ENCODE results near the gene CASKIN1. TPM values are rescaled to one million over a fixed set of nuclear protein-coding genes. Genes with fewer than 3 reads are reported as not detected.

CASKIN1 gene
- total RNA-seq, 4 donors from 2014 or later: under 0.01 to 0.14 TPM; not detected in 2

DNA sequence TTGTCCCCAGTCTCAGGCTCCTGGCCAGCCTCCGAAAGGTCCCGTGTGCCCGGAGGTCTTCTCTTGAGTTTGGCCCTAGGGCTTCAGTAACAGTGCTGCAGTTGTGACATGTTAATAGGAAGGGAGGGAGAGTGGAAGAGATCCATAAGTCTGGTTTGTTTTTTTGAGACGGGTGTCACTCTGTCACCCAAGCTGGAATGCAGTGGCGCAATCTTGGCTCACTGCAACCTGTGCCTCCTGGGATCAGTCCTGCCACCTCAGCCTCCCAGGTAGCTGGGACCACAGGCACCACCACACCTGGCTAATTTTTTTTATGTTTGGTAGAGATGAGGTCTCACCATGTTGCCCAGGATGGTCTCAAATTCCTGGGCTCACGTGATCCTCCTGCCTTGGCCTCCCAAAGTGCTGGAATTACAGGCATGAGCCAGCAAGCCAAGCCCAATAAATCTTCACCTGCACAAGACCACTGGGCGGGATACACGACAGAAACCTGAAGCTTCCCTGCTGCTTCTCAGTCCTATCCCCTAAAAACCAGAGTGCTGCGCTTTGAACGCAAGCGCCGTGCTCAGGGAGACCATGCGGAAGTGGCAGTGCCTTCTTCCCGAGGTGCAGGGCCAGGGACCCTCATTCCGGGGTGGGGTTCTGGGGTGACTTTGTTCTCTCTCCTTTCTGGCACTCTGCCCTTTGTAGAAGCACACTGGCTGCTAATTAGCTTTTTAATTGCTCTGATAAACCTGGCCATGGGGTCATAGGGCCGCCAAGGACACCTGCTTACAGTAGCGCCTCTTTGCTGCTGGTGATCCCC, 29.9 kb downstream of the CASKIN1 start:
- H3K9me3 ChIP-seq: no peaks in the 10 kb centered on the region
- H3K27me3 ChIP-seq: no peaks in the 10 kb centered on the region
- 70 to 88% methylated on average over 2 to 17 of the region's 17 CpGs for WGBS, 2 donors (ENCODE audit: low coverage in 1 of 2)
- in situ Hi-C loops (cut with MboI; ENCODE audit: low pct_ligation_motif_present in 1 of 4, low pct_unique_long_range_greater_than_20kb in 1 of 4, low sequenced_read_pairs in 3 of 4): loop anchor here in 1 of 4 donors (25.0 kb wide), 1 partner anchor 321 kb away; the partner anchor contains the start of gene TBC1D24
- intact Hi-C loops (cut with DNase I; ENCODE audit: low total_unique reads): no loop called here
- H3K4me3 ChIP-seq: no peak overlapping the region
- TF ChIP-seq EP300 (IDR thresholded peaks at IDR 0.05; ENCODE audit: low read depth): no peak
- no peak for TF ChIP-seq POLR2AphosphoS5 (IDR thresholded peaks at IDR 0.05)
- TF ChIP-seq, protein P1, sequence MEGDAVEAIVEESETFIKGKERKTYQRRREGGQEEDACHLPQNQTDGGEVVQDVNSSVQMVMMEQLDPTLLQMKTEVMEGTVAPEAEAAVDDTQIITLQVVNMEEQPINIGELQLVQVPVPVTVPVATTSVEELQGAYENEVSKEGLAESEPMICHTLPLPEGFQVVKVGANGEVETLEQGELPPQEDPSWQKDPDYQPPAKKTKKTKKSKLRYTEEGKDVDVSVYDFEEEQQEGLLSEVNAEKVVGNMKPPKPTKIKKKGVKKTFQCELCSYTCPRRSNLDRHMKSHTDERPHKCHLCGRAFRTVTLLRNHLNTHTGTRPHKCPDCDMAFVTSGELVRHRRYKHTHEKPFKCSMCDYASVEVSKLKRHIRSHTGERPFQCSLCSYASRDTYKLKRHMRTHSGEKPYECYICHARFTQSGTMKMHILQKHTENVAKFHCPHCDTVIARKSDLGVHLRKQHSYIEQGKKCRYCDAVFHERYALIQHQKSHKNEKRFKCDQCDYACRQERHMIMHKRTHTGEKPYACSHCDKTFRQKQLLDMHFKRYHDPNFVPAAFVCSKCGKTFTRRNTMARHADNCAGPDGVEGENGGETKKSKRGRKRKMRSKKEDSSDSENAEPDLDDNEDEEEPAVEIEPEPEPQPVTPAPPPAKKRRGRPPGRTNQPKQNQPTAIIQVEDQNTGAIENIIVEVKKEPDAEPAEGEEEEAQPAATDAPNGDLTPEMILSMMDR (IDR thresholded peaks at IDR 0.05): no peak
- TF ChIP-seq POLR2A (IDR thresholded peaks at IDR 0.05): no peak
- peaks cover 3 to 25% (median 22%) of the 10 kb centered on the region in 4 donors for H3K4me1 ChIP-seq
- no peak overlapping the region for H3K27ac ChIP-seq
- DNase-seq: no peak
- H3K36me3 ChIP-seq: no peaks in the 10 kb centered on the region

DNA sequence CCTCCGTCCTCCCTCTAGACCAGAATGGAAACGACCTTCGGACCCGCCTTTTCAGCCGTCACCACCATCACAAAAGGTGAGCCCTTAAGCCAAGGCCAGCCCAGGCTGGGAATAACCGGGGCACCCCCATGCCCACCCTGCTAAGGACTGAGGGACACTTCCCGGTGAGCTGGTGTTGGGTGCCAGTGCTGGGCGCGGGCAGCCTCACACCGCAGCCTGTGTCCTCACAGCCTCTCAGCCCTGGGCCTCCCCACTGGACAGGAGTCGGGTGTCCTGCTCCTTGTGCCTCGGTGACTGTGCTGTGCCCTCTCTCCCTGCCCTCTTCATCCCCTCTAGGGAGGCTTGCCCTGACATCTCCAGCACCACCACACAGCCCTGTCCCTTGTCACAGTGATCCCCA, 30.5 kb downstream of the CASKIN1 start:
- in situ Hi-C loops (cut with MboI; ENCODE audit: low pct_ligation_motif_present in 1 of 4, low pct_unique_long_range_greater_than_20kb in 1 of 4, low sequenced_read_pairs in 3 of 4) (loop anchor here in 1 of 4 donors (25.0 kb wide), 1 partner anchor 321 kb away; the partner anchor contains the start of gene TBC1D24), intact Hi-C loops (cut with DNase I; ENCODE audit: low total_unique reads) (no loop called here)
- no peaks in the 10 kb centered on the region for H3K36me3 ChIP-seq
- WGBS, 2 donors (ENCODE audit: low coverage in 1 of 2): 91% methylated on average over 12 of the region's 12 CpGs; no CpG with 5 or more reads in 1 of the 2 donors
- H3K4me3 ChIP-seq: no peak overlapping the region
- H3K27me3 ChIP-seq: no peaks in the 10 kb centered on the region
- H3K4me1 ChIP-seq: peaks cover 4 to 31% (median 27%) of the 10 kb centered on the region in 4 donors
- no peak overlapping the region for H3K27ac ChIP-seq
- TF ChIP-seq, protein P1 (IDR thresholded peaks at IDR 0.05): no peak
- no peak for TF ChIP-seq POLR2AphosphoS5 (IDR thresholded peaks at IDR 0.05)
- TF ChIP-seq POLR2A (IDR thresholded peaks at IDR 0.05): no peak
- no peak for TF ChIP-seq EP300 (IDR thresholded peaks at IDR 0.05; ENCODE audit: low read depth)
- DNase-seq: no peak
- no peaks in the 10 kb centered on the region for H3K9me3 ChIP-seq

DNA sequence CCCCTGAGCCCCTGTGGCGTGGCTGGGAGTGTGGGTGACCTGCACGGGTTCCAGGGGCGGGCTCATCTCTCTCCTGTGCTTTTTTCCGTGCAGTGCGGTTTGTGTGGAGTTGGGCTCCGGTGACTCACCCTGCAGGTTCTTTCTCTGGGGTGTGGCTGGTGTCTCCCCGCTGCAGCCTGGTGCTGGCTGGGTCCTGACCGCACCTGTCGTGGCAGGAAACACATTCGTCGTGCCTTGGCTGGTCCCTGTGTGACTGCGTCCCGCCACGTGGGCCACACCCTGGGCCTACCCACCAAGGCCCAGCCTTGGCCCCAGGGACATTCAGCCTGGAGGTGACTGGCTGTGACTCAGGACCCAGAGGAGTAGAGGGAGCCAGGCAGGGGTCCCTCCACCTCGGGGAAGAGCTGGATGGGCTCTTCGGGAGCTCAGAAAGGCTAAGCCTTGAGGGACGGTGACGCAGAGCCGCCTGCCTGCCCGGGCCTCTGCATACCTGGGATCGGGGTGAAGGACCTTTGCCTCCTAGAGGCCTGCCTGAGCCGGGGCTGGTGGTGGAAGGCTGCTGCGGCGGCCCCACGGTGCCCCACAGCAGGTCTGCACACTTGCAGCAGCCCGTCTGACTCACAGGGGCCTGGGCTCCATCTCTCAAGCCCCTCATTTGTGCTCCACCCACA, 33.1 kb downstream of the CASKIN1 start:
- peak in 2 of 3 donors; percentile 33 to 68 for TF ChIP-seq POLR2AphosphoS5 (IDR thresholded peaks at IDR 0.05)
- TF ChIP-seq, protein P1 (IDR thresholded peaks at IDR 0.05): no peak
- TF ChIP-seq EP300 (IDR thresholded peaks at IDR 0.05; ENCODE audit: low read depth): no peak
- TF ChIP-seq POLR2A (IDR thresholded peaks at IDR 0.05): peak; percentile 13
- Histone ChIP-seq H3K27ac (peak overlapping the region; percentile 53 to 89 (median 74)), H3K36me3 (no peaks in the 10 kb centered on the region), H3K4me3 (no peak overlapping the region), H3K9me3 (no peaks in the 10 kb centered on the region), H3K4me1 (peaks cover 25 to 56% (median 52%) of the 10 kb centered on the region in 4 donors), H3K27me3 (no peaks in the 10 kb centered on the region)
- WGBS, 2 donors (ENCODE audit: low coverage in 1 of 2): 68% methylated on average over 26 of the region's 26 CpGs; no CpG with 5 or more reads in 1 of the 2 donors
- in situ Hi-C loops (cut with MboI; ENCODE audit: low pct_ligation_motif_present in 1 of 4, low pct_unique_long_range_greater_than_20kb in 1 of 4, low sequenced_read_pairs in 3 of 4): loop anchor here in 1 of 4 donors (25.0 kb wide), 1 partner anchor 324 kb away; the partner anchor contains the start of gene TBC1D24
- peak; percentile 84 for DNase-seq
- intact Hi-C loops (cut with DNase I; ENCODE audit: low total_unique reads): no loop called here

DNA sequence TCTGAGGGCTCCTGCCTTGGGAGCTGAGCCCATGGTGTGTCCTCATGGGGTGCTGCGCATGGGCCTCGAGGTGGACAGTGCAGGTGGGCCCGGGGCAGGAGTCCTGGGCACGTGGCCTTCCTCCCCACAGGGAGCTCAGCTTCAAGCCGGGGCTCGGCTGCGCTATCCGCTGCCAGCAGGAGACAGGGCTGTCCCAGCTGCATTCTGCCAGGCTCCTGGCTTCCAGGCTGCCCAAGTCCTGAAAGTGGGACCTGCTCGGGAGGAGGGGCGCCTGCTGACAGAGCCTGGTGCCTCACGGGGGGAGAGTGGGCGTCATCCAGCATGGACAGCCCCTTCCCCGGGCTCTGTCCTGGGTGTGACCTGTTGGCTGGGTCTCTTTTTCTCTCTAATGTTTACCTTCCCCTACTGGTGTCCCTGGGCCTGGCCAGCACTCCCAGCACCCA, 33.7 kb downstream of the CASKIN1 start:
- Histone ChIP-seq H3K4me1 (peaks cover 31 to 63% (median 58%) of the 10 kb centered on the region in 4 donors), H3K9me3 (no peaks in the 10 kb centered on the region), H3K27me3 (no peaks in the 10 kb centered on the region), H3K4me3 (no peak overlapping the region), H3K36me3 (no peaks in the 10 kb centered on the region), H3K27ac (peak overlapping the region; percentile 53 to 89 (median 74))
- WGBS, 2 donors (ENCODE audit: low coverage in 1 of 2): 61% methylated on average over 6 of the region's 13 CpGs; no CpG with 5 or more reads in 1 of the 2 donors
- DNase-seq: no peak
- in situ Hi-C loops (cut with MboI; ENCODE audit: low pct_ligation_motif_present in 1 of 4, low pct_unique_long_range_greater_than_20kb in 1 of 4, low sequenced_read_pairs in 3 of 4) (loop anchor here in 1 of 4 donors (25.0 kb wide), 1 partner anchor 325 kb away; the partner anchor contains the start of gene TBC1D24), intact Hi-C loops (cut with DNase I; ENCODE audit: low total_unique reads) (no loop called here)
- TF ChIP-seq POLR2AphosphoS5 (IDR thresholded peaks at IDR 0.05) (no peak), POLR2A (IDR thresholded peaks at IDR 0.05) (no peak), EP300 (IDR thresholded peaks at IDR 0.05; ENCODE audit: low read depth) (no peak)
- TF ChIP-seq, protein P1 (IDR thresholded peaks at IDR 0.05): no peak
